Suprapubic skin (tissue), 3 donors: ENCODE measurements around the gene CCDC71L.

ENCODE experiments used
- CTCF ChIP-seq, 2 donors: fragments of 200-600 bp in 1 of 2; fragments of 450-650 bp in 1 of 2; sonication (generic) in 1 of 2; IDR thresholded peaks; one replicate each; pipeline ENCODE4 v1.5.1; 2016 to 2019; ENCODE audit warnings: antibody characterized with exemption in 2 of 2, mild to moderate bottlenecking in 1 of 2, moderate library complexity in 1 of 2
- EP300 ChIP-seq: sonication (generic); formaldehyde crosslinking; IDR thresholded peaks from one replicate; pipeline ENCODE4 v1.6.1; 2017; ENCODE audit warnings: antibody characterized with exemption
- POLR2A ChIP-seq, 2 donors: fragments of 450-650 bp; IDR thresholded peaks; one replicate each; pipeline ENCODE4 v1.6.1; 2017; ENCODE audit warnings: antibody characterized with exemption in 2 of 2, mild to moderate bottlenecking in 2 of 2, moderate library complexity in 2 of 2

DNA sequence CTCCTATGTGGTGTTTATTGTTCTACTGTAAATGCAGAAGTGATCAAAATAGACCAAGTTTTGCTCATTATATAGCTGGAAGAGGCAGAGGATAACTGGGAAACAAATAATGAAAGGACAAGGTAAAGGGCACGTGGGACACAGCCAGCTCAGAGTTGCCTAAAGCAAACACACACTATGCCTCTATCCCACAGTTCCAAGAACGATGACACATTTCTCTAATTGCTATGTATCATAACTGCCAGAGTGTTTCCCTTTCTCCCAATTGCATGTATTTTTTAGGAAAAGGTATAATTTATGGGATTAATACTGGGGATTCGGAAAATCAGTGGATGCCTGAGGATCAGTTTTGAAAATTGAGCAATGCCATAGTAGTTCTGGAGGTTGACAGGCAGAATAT, 49.0 kb downstream of the CCDC71L start:
- TF ChIP-seq CTCF (IDR thresholded peaks at IDR 0.05) (no peak), POLR2A (IDR thresholded peaks at IDR 0.05) (no peak), EP300 (no peak)
